NCI-H345 (cell line): ENCODE measurements around the gene CHRM2.

Source experiments
- DNase-seq: peaks from one replicate; lab custom pipeline; 2025; lab: John Stamatoyannopoulos, UW

The CHRM2 gene

DNA sequence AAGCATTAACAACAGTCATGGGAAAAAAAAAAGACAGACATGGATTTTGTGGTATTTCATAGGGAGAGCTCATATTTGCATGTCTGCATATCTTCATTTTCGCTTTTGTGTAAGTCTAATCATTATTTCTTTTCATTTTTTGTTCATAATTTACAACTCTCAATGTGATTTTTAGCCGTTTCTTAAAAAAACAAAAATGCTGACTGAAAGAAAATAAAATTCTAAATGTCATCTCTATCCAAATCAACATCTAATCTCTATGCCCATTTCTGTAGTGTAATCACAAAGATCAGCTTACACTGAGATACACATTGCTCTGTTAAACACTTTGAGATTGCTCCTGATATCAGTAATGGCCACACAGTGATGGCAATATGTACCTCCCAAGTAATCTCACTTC lies 29.2 kb downstream of the CHRM2 start:
- no peak for DNase-seq

DNA sequence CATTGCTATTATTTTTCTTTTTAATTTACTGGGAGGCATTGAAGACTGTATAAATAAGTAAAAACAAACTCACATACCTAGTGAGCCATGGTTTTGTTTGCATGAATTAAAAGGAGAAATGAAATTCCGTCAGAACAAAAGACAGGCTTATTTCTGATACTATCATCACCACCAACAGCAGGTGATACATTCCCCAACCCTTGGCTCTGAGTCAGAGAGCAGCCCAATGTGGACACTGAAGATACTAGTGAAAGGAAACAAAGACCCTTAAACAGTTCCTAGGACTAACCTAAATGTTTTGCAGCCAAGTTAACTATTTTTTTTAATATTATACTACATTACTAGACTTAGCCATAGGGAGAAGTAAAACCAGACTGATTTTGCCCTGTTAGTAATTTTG lies 31.6 kb downstream of the CHRM2 start:
- DNase-seq = no peak

DNA sequence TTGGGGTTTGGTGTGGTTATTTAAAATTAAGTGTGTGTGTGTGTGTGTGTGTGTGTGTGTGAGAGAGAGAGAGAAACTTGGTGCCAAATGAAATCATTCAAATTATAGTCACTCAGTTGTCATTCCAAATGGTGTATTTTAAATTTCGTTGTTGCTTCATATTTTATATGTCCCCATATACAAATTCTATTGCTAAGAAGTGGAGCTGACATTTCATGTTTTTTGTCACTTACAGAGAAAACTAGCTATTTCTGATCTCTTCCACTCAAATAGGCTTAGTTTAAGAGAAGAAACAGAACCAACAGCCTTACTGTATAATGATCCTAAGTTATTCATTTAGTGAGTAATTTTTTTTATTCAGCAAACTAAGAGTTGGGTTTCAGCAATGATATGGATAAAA lies 42.3 kb downstream of the CHRM2 start:
- DNase-seq = no peak

DNA sequence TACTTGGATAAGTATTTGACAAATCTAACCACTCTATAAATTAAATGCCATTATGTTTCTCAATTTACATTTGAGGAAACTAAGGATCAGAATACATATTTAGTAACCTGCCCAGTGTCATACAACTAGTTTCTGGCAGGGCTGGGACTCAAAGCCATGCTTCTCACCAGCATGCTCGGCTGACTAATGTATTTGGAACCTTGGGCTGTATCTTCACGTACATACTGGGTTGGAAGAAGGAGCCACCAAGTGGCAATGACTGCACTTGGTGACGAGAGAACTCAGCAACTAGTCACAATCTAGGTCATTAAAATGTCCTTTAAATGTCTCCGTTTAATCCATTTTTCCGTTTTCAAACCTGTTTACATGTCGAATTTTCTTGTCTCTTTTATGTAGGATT lies 42.9 kb downstream of the CHRM2 start:
- no peak for DNase-seq

DNA sequence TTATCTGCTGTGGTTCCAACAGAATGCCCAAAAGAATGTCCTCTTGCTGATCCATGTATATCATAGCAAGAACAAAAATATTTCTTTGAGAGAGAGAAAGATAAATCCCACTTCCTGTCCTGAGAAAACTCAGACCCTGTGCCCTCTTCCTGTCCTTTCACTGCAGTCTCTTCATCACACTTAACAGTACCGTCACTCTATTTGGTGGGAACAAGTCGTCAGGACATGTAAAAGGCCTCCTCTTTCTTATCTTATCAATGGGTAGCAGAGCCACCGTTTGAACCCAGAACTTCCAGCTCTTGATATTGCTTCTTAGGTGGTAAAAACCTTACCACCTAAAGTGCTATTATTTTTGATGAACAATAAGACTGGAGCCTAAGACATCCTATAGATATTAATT lies 43.9 kb downstream of the CHRM2 start:
- no peak for DNase-seq

- DNase-seq = no peak
Measured at GRCh38 chr7:136914016-136914415, 45.6 kb downstream of the CHRM2 start.

DNA sequence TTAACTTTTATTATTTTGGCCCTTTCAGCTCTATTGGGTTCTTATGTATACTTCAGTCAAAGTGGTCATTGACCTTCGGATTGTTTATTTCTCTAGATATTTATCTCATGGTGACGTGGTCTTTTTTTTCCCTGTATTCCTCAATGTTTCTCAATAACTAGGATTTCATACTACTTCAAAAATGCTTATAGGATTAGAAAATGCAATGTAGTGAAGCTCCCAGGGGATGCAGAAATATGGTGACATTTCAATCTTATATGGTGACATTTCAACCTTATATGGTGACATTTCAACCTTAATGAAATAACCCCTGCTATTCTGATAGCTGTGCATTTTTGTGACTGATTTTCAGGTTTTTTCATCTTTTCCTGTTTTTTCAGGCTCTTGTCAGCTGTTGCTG lies 51.4 kb downstream of the CHRM2 start:
- DNase-seq = no peak

DNA sequence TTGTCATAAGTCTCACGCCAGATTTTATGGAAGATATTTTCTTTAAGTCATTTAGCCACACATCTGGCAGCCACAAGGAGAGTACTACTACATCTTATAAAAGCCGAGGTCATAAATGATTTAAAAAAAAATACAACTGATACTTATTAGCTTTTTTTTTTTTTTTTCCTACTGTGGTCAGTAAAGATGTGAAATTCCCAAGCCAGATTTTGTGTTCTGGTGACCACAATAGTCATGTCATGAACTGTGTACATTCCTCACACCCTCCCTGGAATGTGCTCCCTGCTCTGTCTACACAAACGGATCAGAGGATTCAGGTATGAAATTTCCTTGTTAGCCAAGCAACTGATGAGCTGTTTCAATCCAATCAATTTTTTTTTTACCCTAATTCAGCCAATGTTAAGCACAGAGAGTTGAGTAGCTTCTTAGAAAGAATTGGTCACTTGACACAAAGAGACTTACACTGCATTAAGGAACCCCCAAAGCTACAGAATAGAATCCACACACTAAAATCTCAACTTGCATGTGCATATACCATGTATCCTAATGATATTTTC lies 54.7 kb downstream of the CHRM2 start:
- DNase-seq = no peak

DNA sequence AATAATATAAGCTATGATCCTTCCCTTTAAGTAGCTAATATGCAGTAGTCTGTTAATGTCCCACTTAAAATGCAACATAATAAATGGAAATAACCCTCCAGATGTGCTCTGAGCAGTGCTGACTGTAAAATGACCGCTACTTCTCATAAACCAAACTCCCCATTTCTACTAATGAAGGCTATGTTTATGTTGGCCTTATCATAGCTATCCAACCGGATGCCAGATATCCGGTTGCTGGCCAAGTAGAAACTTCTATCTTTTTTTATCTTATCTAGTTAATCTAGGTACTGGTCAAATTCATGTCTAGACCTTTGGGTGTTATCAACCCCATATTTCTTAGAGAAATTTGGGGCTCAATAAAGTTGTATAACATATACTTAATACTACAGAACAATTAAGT lies 56.6 kb downstream of the CHRM2 start:
- DNase-seq = no peak

GRCh38 chr7:136925556-136925955 lies 57.1 kb downstream of the CHRM2 start:
- no peak for DNase-seq

GRCh38 chr7:136931169-136931867 lies 62.9 kb downstream of the CHRM2 start:
- no peak for DNase-seq

DNA sequence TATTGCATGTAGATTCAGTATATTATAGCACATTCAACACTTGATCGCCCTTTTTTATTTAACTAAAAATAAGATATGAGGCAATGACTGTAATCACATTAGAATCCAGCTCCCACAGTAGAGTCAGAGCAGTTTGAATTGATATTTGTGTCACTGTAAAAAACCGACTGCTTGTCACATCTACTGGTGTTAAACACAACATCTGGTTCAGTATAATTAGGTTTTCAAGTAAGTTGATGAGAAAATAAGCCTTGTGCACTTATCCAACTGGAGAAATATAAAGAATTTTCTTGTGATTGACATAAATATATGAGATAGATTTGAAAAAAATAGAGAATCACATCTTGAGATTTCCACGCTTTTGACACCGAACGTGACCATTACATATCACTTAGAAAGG lies 69.0 kb downstream of the CHRM2 start:
- DNase-seq = no peak

DNA sequence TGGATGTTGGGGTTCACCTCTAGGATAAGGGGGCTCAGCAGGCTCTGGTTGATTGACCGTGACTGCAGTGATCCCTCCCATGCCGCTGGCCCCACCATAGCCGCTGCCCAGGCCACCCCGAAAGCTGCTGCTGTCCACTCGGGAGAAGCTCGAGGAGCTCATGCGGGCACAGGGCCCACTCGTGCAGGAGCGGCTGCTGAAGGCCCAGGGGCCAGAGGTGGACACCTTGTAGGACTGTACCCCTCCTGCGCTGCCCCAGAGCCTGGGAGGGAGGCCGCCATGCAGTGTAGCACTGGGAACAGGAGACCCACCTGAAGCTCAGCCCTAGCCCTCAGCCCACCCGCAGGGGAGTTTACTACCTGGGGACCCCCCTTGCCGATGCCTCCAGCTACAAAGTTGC lies 70.0 kb downstream of the CHRM2 start:
- DNase-seq = no peak

- DNase-seq = no peak
Measured at GRCh38 chr7:136940122-136940521, 71.7 kb downstream of the CHRM2 start.

DNA sequence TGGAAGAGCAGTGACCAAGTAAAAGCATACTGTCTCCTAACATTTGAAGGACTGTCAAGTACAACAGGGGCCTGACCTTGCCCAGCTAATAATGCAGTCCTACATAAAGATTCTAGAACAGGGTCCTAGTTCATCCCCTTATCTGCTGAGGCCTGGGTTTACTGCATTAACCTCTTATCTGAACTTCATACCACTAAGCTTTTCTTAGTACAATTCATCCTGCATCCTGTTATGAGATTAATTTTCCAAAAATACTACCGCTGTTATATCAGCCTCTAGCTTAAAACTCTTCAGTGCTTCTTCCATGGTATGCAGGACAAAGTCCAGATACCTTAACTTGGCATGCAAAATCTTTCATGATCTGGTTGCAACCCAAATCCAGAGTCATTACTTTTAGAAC lies 72.5 kb downstream of the CHRM2 start:
- DNase-seq = no peak

GRCh38 chr7:136941816-136942215 lies 73.4 kb downstream of the CHRM2 start:
- DNase-seq = no peak

GRCh38 chr7:136942401-136942800 lies 73.9 kb downstream of the CHRM2 start:
- DNase-seq = no peak

DNA sequence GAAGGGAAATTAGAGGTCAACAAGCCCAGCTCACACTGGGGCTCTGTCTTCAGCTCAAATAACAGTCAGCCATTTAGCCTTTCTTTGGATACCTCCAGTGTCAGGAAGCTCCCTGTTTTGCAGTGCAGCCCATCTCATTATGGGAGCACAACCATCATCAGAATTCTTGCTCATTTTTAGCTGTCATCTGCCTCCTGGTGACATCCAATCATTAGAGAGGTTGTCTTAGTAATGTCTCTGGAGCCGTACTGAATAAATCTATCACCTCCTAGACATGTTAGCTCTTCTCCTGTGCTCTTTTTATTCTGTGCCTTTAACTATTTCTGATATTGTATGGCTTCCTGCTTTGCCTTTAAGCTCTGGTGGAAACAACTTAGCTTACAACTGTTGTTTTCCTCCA lies 74.5 kb downstream of the CHRM2 start:
- DNase-seq = no peak

- no peak for DNase-seq
Measured at GRCh38 chr7:136947347-136947746, 78.9 kb downstream of the CHRM2 start.

- no peak for DNase-seq
Measured at GRCh38 chr7:136950331-136950730, 81.9 kb downstream of the CHRM2 start.

- DNase-seq = no peak
Measured at GRCh38 chr7:136953386-136953785, 84.9 kb downstream of the CHRM2 start.

- no peak for DNase-seq
Measured at GRCh38 chr7:136956232-136956631, 87.8 kb downstream of the CHRM2 start.

DNA sequence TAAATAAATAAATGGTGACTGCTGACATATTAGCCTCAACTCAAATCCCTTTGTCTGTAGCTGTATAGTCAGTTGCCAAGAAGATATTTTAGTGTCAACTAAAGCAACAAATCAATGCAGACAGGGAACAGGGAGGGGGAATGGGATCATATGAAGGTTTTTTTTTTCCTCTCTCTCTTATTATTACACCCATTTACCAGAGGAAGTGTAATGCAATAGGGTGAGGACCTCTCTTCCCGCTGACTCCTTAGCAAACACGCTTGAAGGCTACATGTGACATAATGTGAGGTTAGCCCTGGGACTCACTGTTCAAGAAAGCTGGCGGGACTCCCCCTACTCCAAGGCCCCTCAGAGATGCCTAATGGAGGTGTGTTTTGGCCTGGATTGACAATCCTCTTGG lies 88.2 kb downstream of the CHRM2 start:
- DNase-seq = no peak

GRCh38 chr7:136957391-136957790 lies 88.9 kb downstream of the CHRM2 start:
- no peak for DNase-seq
